Measurements from ENCODE around the gene ARMC3. TPM values are rescaled to one million over a fixed set of nuclear protein-coding genes. Genes with fewer than 3 reads are reported as not detected.

ARMC3 gene
- total RNA-seq, 1 experiment from 2014 or later = 0.09 TPM

DNA sequence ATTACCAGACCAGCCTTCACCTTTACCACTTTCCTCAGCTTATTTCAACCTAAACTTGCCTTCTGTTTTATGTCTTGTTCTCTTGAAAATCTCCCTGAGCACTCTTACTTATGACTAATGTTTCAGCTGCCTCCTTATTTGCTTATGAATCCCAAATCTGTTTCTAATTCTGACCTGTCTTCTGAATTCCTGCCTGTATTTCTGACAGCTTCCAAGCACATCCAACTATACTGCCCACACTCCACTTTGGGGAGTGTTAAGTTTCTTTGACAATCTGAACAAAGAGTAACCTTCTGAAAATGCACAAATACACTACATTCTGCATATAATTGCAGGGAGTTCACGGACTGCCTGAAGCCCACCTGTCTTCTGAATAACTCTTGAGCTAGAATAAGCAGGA lies 48.7 kb downstream of the ARMC3 start:
- Histone ChIP-seq H2AFZ (ENCODE audit: low read length) (no peak overlapping the region), H2BK120ac (ENCODE audit: low read depth, low read length, poor library complexity, severe bottlenecking) (no peak overlapping the region), H4K91ac (ENCODE audit: insufficient read length, low read depth, low read length) (no peak overlapping the region), H3K9me3 (ENCODE audit: control insufficient read depth, low read depth, low read length) (no peaks in the 10 kb centered on the region), H3T11ph (ENCODE audit: low read length) (no peak overlapping the region), H3K23ac (ENCODE audit: insufficient read length, low read depth, low read length) (no peak overlapping the region), H3K4me1 (ENCODE audit: insufficient read depth, low read length) (no peaks in the 10 kb centered on the region; the same call in 1 of the 2 replicates), H4K8ac (replicated peaks; ENCODE audit: insufficient read length, low read depth, low read length) (no peak overlapping the region), H3K4me2 (ENCODE audit: insufficient read depth, insufficient read length, low read length) (no peak overlapping the region), H3K27ac (ENCODE audit: insufficient read length, low read depth, low read length) (no peak overlapping the region), H4K20me1 (ENCODE audit: control insufficient read depth, insufficient read depth, insufficient read length) (no peaks in the 10 kb centered on the region), H3K9ac (ENCODE audit: extremely low read depth, insufficient read length, low read length) (no peak overlapping the region), H3K27me3 (ENCODE audit: insufficient read depth, low read length) (no peaks in the 10 kb centered on the region; the same call in 1 of the 2 replicates), H3K4ac (ENCODE audit: low read depth, low read length) (no peak overlapping the region), H2AK5ac (ENCODE audit: insufficient read length, low read length) (no peak overlapping the region), H2BK5ac (ENCODE audit: insufficient read length, low read length) (no peak overlapping the region), H3K79me1 (ENCODE audit: insufficient read depth, low read depth, low read length, poor library complexity, severe bottlenecking) (no peaks in the 10 kb centered on the region), H2BK12ac (ENCODE audit: insufficient read length, low read depth, low read length) (no peak overlapping the region), H3K56ac (ENCODE audit: insufficient read length, low read depth, low read length) (no peak overlapping the region), H2BK15ac (ENCODE audit: low read depth, low read length) (no peak overlapping the region), H4K5ac (ENCODE audit: insufficient read length, low read depth, low read length) (no peak overlapping the region), H3K23me2 (ENCODE audit: insufficient read length, low read depth, low read length, poor library complexity, severe bottlenecking) (no peaks in the 10 kb centered on the region), H3K14ac (ENCODE audit: insufficient read depth, low read length) (no peak overlapping the region), H3K79me2 (ENCODE audit: insufficient read depth, low read length) (no peaks in the 10 kb centered on the region), H3K18ac (ENCODE audit: insufficient read length, low read depth, low read length) (no peak overlapping the region), H2BK20ac (ENCODE audit: low read depth, low read length, poor library complexity, severe bottlenecking) (no peak overlapping the region)
- no CpG with 5 or more reads among the region's 1 CpG for WGBS (ENCODE audit: extremely low coverage, insufficient read length, low lambda C conversion rate)
- H3K27me3 Mint-ChIP-seq (ENCODE audit: low read depth) = no peaks in the 10 kb centered on the region
- TF ChIP-seq, protein P1, sequence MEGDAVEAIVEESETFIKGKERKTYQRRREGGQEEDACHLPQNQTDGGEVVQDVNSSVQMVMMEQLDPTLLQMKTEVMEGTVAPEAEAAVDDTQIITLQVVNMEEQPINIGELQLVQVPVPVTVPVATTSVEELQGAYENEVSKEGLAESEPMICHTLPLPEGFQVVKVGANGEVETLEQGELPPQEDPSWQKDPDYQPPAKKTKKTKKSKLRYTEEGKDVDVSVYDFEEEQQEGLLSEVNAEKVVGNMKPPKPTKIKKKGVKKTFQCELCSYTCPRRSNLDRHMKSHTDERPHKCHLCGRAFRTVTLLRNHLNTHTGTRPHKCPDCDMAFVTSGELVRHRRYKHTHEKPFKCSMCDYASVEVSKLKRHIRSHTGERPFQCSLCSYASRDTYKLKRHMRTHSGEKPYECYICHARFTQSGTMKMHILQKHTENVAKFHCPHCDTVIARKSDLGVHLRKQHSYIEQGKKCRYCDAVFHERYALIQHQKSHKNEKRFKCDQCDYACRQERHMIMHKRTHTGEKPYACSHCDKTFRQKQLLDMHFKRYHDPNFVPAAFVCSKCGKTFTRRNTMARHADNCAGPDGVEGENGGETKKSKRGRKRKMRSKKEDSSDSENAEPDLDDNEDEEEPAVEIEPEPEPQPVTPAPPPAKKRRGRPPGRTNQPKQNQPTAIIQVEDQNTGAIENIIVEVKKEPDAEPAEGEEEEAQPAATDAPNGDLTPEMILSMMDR (conservative IDR thresholded peaks at IDR 0.05) = no peak
- H3K4me1 Mint-ChIP-seq = peaks cover 8 to 10% of the 10 kb centered on the region in 2 experiments
- H3K9me3 Mint-ChIP-seq = no peaks in the 10 kb centered on the region; a peak in 1 of 5 replicates
- H3K36me3 Mint-ChIP-seq (ENCODE audit: insufficient read depth in 1 of 3, low read depth in 3 of 3) = no peaks in the 10 kb centered on the region
- DNase-seq = no peak
- no peak overlapping the region for H3K27ac Mint-ChIP-seq
- no peak overlapping the region for H3K4me3 Mint-ChIP-seq

Data from H9 (cell line).